Neuronal stem cell (in vitro differentiated cells): ENCODE results near the gene ATP8B2.
"Not testable (repeated sequence)": the region's sequence is repeated elsewhere in the genome, so short reads cannot be mapped to it uniquely, and the experiment has no call there.

Experiments used
- DNase-seq: peaks from one replicate; pipeline ENCODE4 v3.0.0-alpha.2; 2013; ENCODE audit warnings: low spot score
- H2AFZ ChIP-seq: one replicate; pipeline ENCODE4 v1.6.1; 2013; ENCODE audit warnings: mild to moderate bottlenecking, low read length, inconsistent platforms
- H2AK5ac ChIP-seq: 2 replicates; pipeline ENCODE4 v1.6.1; 2013; ENCODE audit warnings: low read depth, mild to moderate bottlenecking, inconsistent platforms, low read length, moderate library complexity, mixed read lengths
- H2BK120ac ChIP-seq: 2 replicates; pipeline ENCODE4 v1.6.1; 2013; ENCODE audit warnings: low read depth, mild to moderate bottlenecking, inconsistent platforms, low read length, moderate library complexity, mixed read lengths
- H2BK12ac ChIP-seq: one replicate; pipeline ENCODE4 v1.6.1; 2013; ENCODE audit warnings: low read length, inconsistent platforms
- H2BK15ac ChIP-seq: 2 replicates; pipeline ENCODE4 v1.6.1; 2013; ENCODE audit warnings: mild to moderate bottlenecking, low read length, inconsistent platforms, mixed read lengths
- H2BK5ac ChIP-seq: one replicate; pipeline ENCODE4 v1.6.1; 2013; ENCODE audit warnings: inconsistent platforms, mild to moderate bottlenecking, low read length, moderate library complexity
- H3K14ac ChIP-seq: one replicate; pipeline ENCODE4 v1.6.1; 2013; ENCODE audit warnings: low read length, inconsistent platforms
- H3K18ac ChIP-seq: 2 replicates; pipeline ENCODE4 v1.6.1; 2013; ENCODE audit warnings: low read length, inconsistent platforms
- H3K23ac ChIP-seq: 2 replicates; pipeline ENCODE4 v1.6.1; 2013; ENCODE audit warnings: low read depth, mild to moderate bottlenecking, mixed read lengths, low read length, inconsistent platforms; ENCODE audit not compliant: poor library complexity
- H3K27ac ChIP-seq: replicated peaks from 3 replicates; pipeline ENCODE4 v1.5.1; 2013; ENCODE audit warnings: low read length, inconsistent platforms
- H3K27me3 ChIP-seq, 3 experiments: 2 replicates each; pipeline ENCODE4 v1.6.1; 2013; ENCODE audit warnings: low read length in 3 of 3, mild to moderate bottlenecking in 2 of 3, inconsistent platforms in 1 of 3, low read depth in 1 of 3, mixed read lengths in 1 of 3, moderate library complexity in 1 of 3; ENCODE audit not compliant: control insufficient read depth in 3 of 3, insufficient read depth in 3 of 3
- H3K36me3 ChIP-seq, 2 donors: replicated peaks in 1 of 2; 2 replicates each; pipeline ENCODE4 v1.6.1; 2013; ENCODE audit warnings: low read length in 2 of 2; ENCODE audit not compliant: control insufficient read depth in 2 of 2, insufficient read depth in 2 of 2
- H3K4ac ChIP-seq: 2 replicates; pipeline ENCODE4 v1.6.1; 2013; ENCODE audit warnings: inconsistent platforms, mild to moderate bottlenecking, low read length, moderate library complexity
- H3K4me1 ChIP-seq, 2 donors: 1 replicate in 1 of 2; 2 replicates in 1 of 2; pipeline ENCODE4 v1.6.1; 2013; ENCODE audit warnings: low read length in 2 of 2, low read depth in 1 of 2; ENCODE audit not compliant: control insufficient read depth in 2 of 2, insufficient read depth in 1 of 2
- H3K4me2 ChIP-seq: one replicate; pipeline ENCODE4 v1.6.1; 2013; ENCODE audit warnings: mild to moderate bottlenecking, low read length, inconsistent platforms; ENCODE audit not compliant: insufficient read depth, poor library complexity, severe bottlenecking
- H3K4me3 ChIP-seq, 2 donors: 2 replicates each; pipeline ENCODE4 v1.5.1; 2013; ENCODE audit warnings: low read length in 2 of 2, mild to moderate bottlenecking in 2 of 2, inconsistent platforms in 1 of 2, moderate library complexity in 1 of 2
- H3K79me1 ChIP-seq: one replicate; pipeline ENCODE4 v1.6.1; 2013; ENCODE audit warnings: low read depth, mild to moderate bottlenecking, inconsistent platforms, low read length, moderate library complexity
- H3K9ac ChIP-seq: one replicate; pipeline ENCODE4 v1.6.1; 2013; ENCODE audit warnings: mild to moderate bottlenecking, low read depth, low read length, inconsistent platforms; ENCODE audit not compliant: poor library complexity
- H3K9me3 ChIP-seq, 2 donors: replicated peaks in 1 of 2; 2 replicates each; pipeline versions ENCODE3 to v1.6.1; 2013; ENCODE audit warnings: low read length in 2 of 2, mild to moderate bottlenecking in 2 of 2, inconsistent platforms in 1 of 2, low read depth in 1 of 2, mixed read lengths in 1 of 2, moderate library complexity in 1 of 2; ENCODE audit not compliant: control insufficient read depth in 2 of 2, insufficient read depth in 1 of 2
- H4K8ac ChIP-seq: one replicate; pipeline ENCODE4 v1.6.1; 2013; ENCODE audit warnings: low read depth, mild to moderate bottlenecking, inconsistent platforms, low read length, moderate library complexity
- H4K91ac ChIP-seq: one replicate; pipeline ENCODE4 v1.6.1; 2013; ENCODE audit warnings: low read length, low read depth, mild to moderate bottlenecking, inconsistent platforms; ENCODE audit not compliant: poor library complexity
- WGBS, 2 donors: extraction: QIAGEN DNeasy Blood & Tissue Kit; methylation state at CpG; one replicate each; pipeline ENCODE4 v1.1.7; 2013; ENCODE audit warnings: missing lambda C conversion rate in 2 of 2, mixed read lengths in 1 of 2; ENCODE audit not compliant: insufficient read length in 2 of 2, insufficient replicate concordance in 1 of 2; ENCODE audit errors: extremely low coverage in 2 of 2; 5-methylcytosine and 5-hydroxymethylcytosine counted together

Gene ATP8B2

GRCh38 chr1:154312229-154313065 lies 12.9 kb upstream of the ATP8B2 start:
- H3K79me1 ChIP-seq, H2AFZ ChIP-seq, H3K36me3 ChIP-seq, H2AK5ac ChIP-seq, H3K4me2 ChIP-seq, H4K91ac ChIP-seq, H3K4ac ChIP-seq, H3K9me3 ChIP-seq, H2BK12ac ChIP-seq, H2BK5ac ChIP-seq, H3K27ac ChIP-seq, H3K4me3 ChIP-seq, H3K4me1 ChIP-seq, H3K9ac ChIP-seq, H3K14ac ChIP-seq, H2BK120ac ChIP-seq, H2BK15ac ChIP-seq, H3K27me3 ChIP-seq, H3K18ac ChIP-seq, H4K8ac ChIP-seq, H3K23ac ChIP-seq, DNase-seq: not testable (repeated sequence)
- no CpG with 5 or more reads among the region's 13 CpGs for WGBS, 2 donors

GRCh38 chr1:154313066-154313356 lies 12.3 kb upstream of the ATP8B2 start:
- Histone ChIP-seq H3K4me3 (no peak overlapping the region), H3K9me3 (no peaks in the 10 kb centered on the region), H3K27ac (no peak overlapping the region), H3K4ac (no peak overlapping the region), H3K23ac (no peak overlapping the region), H3K4me2 (no peak overlapping the region), H3K18ac (no peak overlapping the region), H2AK5ac (no peak overlapping the region), H2BK120ac (no peak overlapping the region), H2BK12ac (no peak overlapping the region), H3K27me3 (no peaks in the 10 kb centered on the region), H3K79me1 (no peaks in the 10 kb centered on the region), H3K14ac (no peak overlapping the region), H3K36me3 (no peaks in the 10 kb centered on the region), H3K9ac (no peak overlapping the region), H2BK5ac (no peak overlapping the region), H2BK15ac (no peak overlapping the region), H4K8ac (no peak overlapping the region), H4K91ac (no peak overlapping the region), H2AFZ (no peak overlapping the region), H3K4me1 (no peaks in the 10 kb centered on the region)
- no peak for DNase-seq
- no CpG with 5 or more reads among the region's 10 CpGs for WGBS, 2 donors

- H3K79me1 ChIP-seq, H3K27ac ChIP-seq, H3K9me3 ChIP-seq, H2BK120ac ChIP-seq, H2BK12ac ChIP-seq, H4K91ac ChIP-seq, H2BK15ac ChIP-seq, H3K23ac ChIP-seq, H2BK5ac ChIP-seq, H3K4me1 ChIP-seq, H3K14ac ChIP-seq, H3K36me3 ChIP-seq, H4K8ac ChIP-seq, H3K18ac ChIP-seq, DNase-seq, H2AFZ ChIP-seq, H3K4me3 ChIP-seq, H3K4ac ChIP-seq, H3K9ac ChIP-seq, H3K27me3 ChIP-seq, H2AK5ac ChIP-seq, H3K4me2 ChIP-seq: not testable (repeated sequence)
- no CpG with 5 or more reads among the region's 3 CpGs for WGBS, 2 donors
Measured at GRCh38 chr1:154314226-154314625, 11.1 kb upstream of the ATP8B2 start.

GRCh38 chr1:154316704-154317103 lies 8.6 kb upstream of the ATP8B2 start:
- Histone ChIP-seq H2BK12ac (no peak overlapping the region), H3K4ac (no peak overlapping the region), H3K79me1 (no peaks in the 10 kb centered on the region), H2BK15ac (no peak overlapping the region), H2AFZ (no peak overlapping the region), H4K8ac (no peak overlapping the region), H3K23ac (no peak overlapping the region), H2BK5ac (no peak overlapping the region), H4K91ac (no peak overlapping the region), H2AK5ac (no peak overlapping the region), H3K4me1 (no peaks in the 10 kb centered on the region), H3K18ac (no peak overlapping the region), H3K14ac (no peak overlapping the region), H3K27ac (no peak overlapping the region), H3K9ac (no peak overlapping the region), H3K36me3 (no peaks in the 10 kb centered on the region), H3K4me3 (no peak overlapping the region), H3K9me3 (no peaks in the 10 kb centered on the region), H3K4me2 (no peak overlapping the region), H2BK120ac (no peak overlapping the region), H3K27me3 (no peaks in the 10 kb centered on the region)
- no CpG with 5 or more reads among the region's 1 CpG for WGBS, 2 donors
- DNase-seq = no peak
